Mesenchymal stem cell (in vitro differentiated cells and primary cell): Measurements from ENCODE around the gene RASSF7.

ENCODE experiments used
- DNase-seq: peaks from one replicate; pipeline ENCODE4 v3.0.0-alpha.2; 2013
- H2AFZ ChIP-seq: one replicate; pipeline ENCODE4 v1.6.1; 2013; ENCODE audit warnings: low read depth, mild to moderate bottlenecking, control low read depth, inconsistent platforms, low read length, moderate library complexity
- H2AK5ac ChIP-seq: 2 replicates; pipeline ENCODE4 v1.6.1; 2013; ENCODE audit warnings: low read length, moderate library complexity, mild to moderate bottlenecking, inconsistent platforms; ENCODE audit not compliant: severe bottlenecking
- H2BK120ac ChIP-seq: one replicate; pipeline ENCODE4 v1.6.1; 2013; ENCODE audit warnings: low read depth, mild to moderate bottlenecking, inconsistent platforms, low read length, moderate library complexity
- H2BK12ac ChIP-seq, 2 experiments: one replicate each; pipeline ENCODE4 v1.6.1; 2013; ENCODE audit warnings: inconsistent platforms in 2 of 2, low read length in 2 of 2, mild to moderate bottlenecking in 2 of 2, moderate library complexity in 2 of 2, control low read depth in 1 of 2
- H2BK15ac ChIP-seq: one replicate; pipeline ENCODE4 v1.6.1; 2013; ENCODE audit warnings: mild to moderate bottlenecking, low read depth, inconsistent platforms; ENCODE audit not compliant: poor library complexity, severe bottlenecking
- H2BK5ac ChIP-seq: 2 replicates; pipeline ENCODE4 v1.6.1; 2013; ENCODE audit warnings: low read depth, mild to moderate bottlenecking, low read length, control low read depth, inconsistent platforms; ENCODE audit not compliant: poor library complexity, severe bottlenecking
- H3K14ac ChIP-seq, 2 experiments: one replicate each; pipeline ENCODE4 v1.6.1; 2013; ENCODE audit warnings: inconsistent platforms in 2 of 2, low read length in 2 of 2, control low read depth in 1 of 2, mild to moderate bottlenecking in 1 of 2, moderate library complexity in 1 of 2
- H3K18ac ChIP-seq, 2 experiments: one replicate each; pipeline ENCODE4 v1.6.1; 2013; ENCODE audit warnings: inconsistent platforms in 2 of 2, low read length in 2 of 2, control low read depth in 1 of 2, low read depth in 1 of 2, mild to moderate bottlenecking in 1 of 2
- H3K23ac ChIP-seq, 2 experiments: one replicate each; pipeline ENCODE4 v1.6.1; 2013; ENCODE audit warnings: inconsistent platforms in 2 of 2, low read length in 2 of 2, mild to moderate bottlenecking in 2 of 2, moderate library complexity in 2 of 2, control low read depth in 1 of 2
- H3K27ac ChIP-seq: 2 replicates; pipeline ENCODE4 v1.5.1; 2013; ENCODE audit warnings: mild to moderate bottlenecking, moderate library complexity, low read length, control low read depth, inconsistent platforms; ENCODE audit not compliant: poor library complexity, severe bottlenecking
- H3K27me3 ChIP-seq, 2 experiments: 2 replicates each; pipeline versions ENCODE4 v1.6.1 to v1.7.0; 2013; ENCODE audit warnings: low read length in 2 of 2, mild to moderate bottlenecking in 2 of 2, moderate library complexity in 2 of 2, control low read depth in 1 of 2, inconsistent platforms in 1 of 2; ENCODE audit not compliant: control insufficient read depth in 1 of 2, insufficient read depth in 1 of 2
- H3K36me3 ChIP-seq, 2 experiments: 2 replicates each; pipeline versions ENCODE4 v1.6.1 to v1.7.0; 2013; ENCODE audit warnings: low read length in 2 of 2, control low read depth in 1 of 2, inconsistent platforms in 1 of 2, low read depth in 1 of 2, mild to moderate bottlenecking in 1 of 2; ENCODE audit not compliant: insufficient read depth in 2 of 2, control insufficient read depth in 1 of 2
- H3K4ac ChIP-seq, 2 experiments: one replicate each; pipeline ENCODE4 v1.6.1; 2013; ENCODE audit warnings: inconsistent platforms in 2 of 2, low read length in 2 of 2, mild to moderate bottlenecking in 2 of 2, moderate library complexity in 2 of 2, control low read depth in 1 of 2, low read depth in 1 of 2
- H3K4me1 ChIP-seq: 2 replicates; pipeline ENCODE4 v1.6.1; 2013; ENCODE audit warnings: low read depth, low read length, control low read depth; ENCODE audit not compliant: control insufficient read depth, insufficient read depth
- H3K4me2 ChIP-seq: 2 replicates; pipeline ENCODE4 v1.6.1; 2013; ENCODE audit warnings: low read length, mild to moderate bottlenecking, inconsistent platforms; ENCODE audit not compliant: poor library complexity, severe bottlenecking
- H3K4me3 ChIP-seq, 2 experiments: 2 replicates each; pipeline versions ENCODE4 v1.5.1 to v1.7.0; 2013; ENCODE audit warnings: low read length in 2 of 2, mild to moderate bottlenecking in 2 of 2, control low read depth in 1 of 2, low read depth in 1 of 2; ENCODE audit not compliant: insufficient read depth in 1 of 2
- H3K79me1 ChIP-seq: replicated peaks from 2 replicates; pipeline ENCODE4 v1.6.1; 2013; ENCODE audit warnings: mild to moderate bottlenecking, control low read depth, low read length, inconsistent platforms; ENCODE audit not compliant: poor library complexity, severe bottlenecking
- H3K9ac ChIP-seq: 2 replicates; pipeline ENCODE4 v1.7.0; 2013; ENCODE audit warnings: mild to moderate bottlenecking, low read length, moderate library complexity
- H3K9me3 ChIP-seq: 2 replicates; pipeline ENCODE4 v1.7.0; 2013; ENCODE audit warnings: mild to moderate bottlenecking, low read length; ENCODE audit not compliant: control insufficient read depth
- H4K8ac ChIP-seq: one replicate; pipeline ENCODE4 v1.6.1; 2013; ENCODE audit warnings: inconsistent platforms, mild to moderate bottlenecking, low read length, moderate library complexity
- H4K91ac ChIP-seq: one replicate; pipeline ENCODE4 v1.6.1; 2013; ENCODE audit warnings: mild to moderate bottlenecking, low read length, inconsistent platforms
- WGBS: methylation state at CpG from one replicate; pipeline ENCODE4 v1.1.7; 2013; ENCODE audit warnings: mixed read lengths; 5-methylcytosine and 5-hydroxymethylcytosine counted together

Gene RASSF7

GRCh38 chr11:574632-575312 lies 14.0 kb downstream of the RASSF7 start:
- Histone ChIP-seq H3K4me3 (peak overlapping the region; percentile 73 to 83), H4K91ac (no peak overlapping the region), H2AK5ac (no peak overlapping the region), H2BK5ac (no peak overlapping the region), H2BK15ac (no peak overlapping the region), H3K9me3 (no peaks in the 10 kb centered on the region), H3K4ac (no peak overlapping the region), H3K9ac (peak overlapping the region; percentile 60), H3K79me1 (peaks cover 3% of the 10 kb centered on the region), H3K4me2 (peak overlapping the region; percentile 85), H3K36me3 (peaks cover 0 to 12% of the 10 kb centered on the region in 2 experiments), H3K4me1 (peaks cover 42% of the 10 kb centered on the region), H4K8ac (no peak overlapping the region), H2BK120ac (no peak overlapping the region), H3K14ac (no peak overlapping the region), H3K27ac (no peak overlapping the region), H3K23ac (peak overlapping the region in 1 of 2 experiments; percentile 2), H2BK12ac (no peak overlapping the region), H3K27me3 (peaks cover 4 to 7% of the 10 kb centered on the region in 2 experiments), H2AFZ (no peak overlapping the region), H3K18ac (no peak overlapping the region)
- WGBS = 43% methylated on average over 25 of the region's 25 CpGs
- DNase-seq = no peak

DNA sequence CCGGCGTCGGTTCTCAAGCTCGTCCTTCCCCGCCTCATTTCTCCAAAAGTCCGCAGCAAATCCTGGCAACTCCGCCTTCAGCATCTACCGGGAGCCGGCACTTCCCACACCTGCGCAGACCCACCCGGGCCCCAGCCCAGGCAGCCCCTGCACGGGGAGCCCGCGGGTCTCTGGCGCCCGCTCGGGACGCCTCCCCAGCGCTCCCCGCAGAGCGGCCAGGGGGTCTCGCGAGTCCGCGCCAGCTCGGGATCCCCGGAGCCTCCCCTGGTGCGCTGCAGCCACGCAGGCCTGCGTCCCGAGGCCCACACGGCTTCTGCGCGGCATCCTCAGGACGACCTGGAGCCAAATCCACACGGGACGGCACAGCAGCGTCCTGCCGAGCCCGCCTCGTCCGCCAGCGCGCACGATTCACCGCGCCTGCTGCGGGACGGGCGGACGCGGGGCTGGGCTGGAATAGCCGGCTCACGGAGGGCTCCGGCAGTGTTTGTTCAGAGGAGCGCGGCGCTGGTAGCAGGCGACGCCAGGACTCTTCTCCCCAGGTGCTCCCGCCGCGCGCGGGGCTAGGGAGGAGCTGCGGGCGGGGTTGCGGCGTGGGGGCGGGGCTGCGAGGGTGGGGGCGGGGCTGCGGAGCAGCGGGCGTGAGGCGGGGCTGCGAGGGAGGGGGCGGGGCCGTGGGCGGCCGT lies 14.7 kb downstream of the RASSF7 start:
- Histone ChIP-seq H3K4me3 (peak overlapping the region; percentile 73 to 83), H3K4me2 (peak overlapping the region; percentile 85), H2AK5ac (no peak overlapping the region), H3K36me3 (peaks cover 0 to 12% of the 10 kb centered on the region in 2 experiments), H4K91ac (peak overlapping the region; percentile 18), H3K27ac (no peak overlapping the region), H3K14ac (peak overlapping the region in 1 of 2 experiments; percentile 88), H3K79me1 (peaks cover 3% of the 10 kb centered on the region), H4K8ac (peak overlapping the region; percentile 5), H3K9me3 (no peaks in the 10 kb centered on the region), H3K18ac (peak overlapping the region; percentile 60 to 92), H3K4me1 (peaks cover 48% of the 10 kb centered on the region), H2AFZ (peak overlapping the region; percentile 98), H3K27me3 (peaks cover 4 to 7% of the 10 kb centered on the region in 2 experiments), H2BK5ac (no peak overlapping the region), H3K4ac (peak overlapping the region in 1 of 2 experiments; percentile 83), H2BK15ac (no peak overlapping the region), H2BK120ac (no peak overlapping the region), H3K23ac (peak overlapping the region in 1 of 2 experiments; percentile 57), H3K9ac (peak overlapping the region; percentile 60), H2BK12ac (peak overlapping the region in 1 of 2 experiments; percentile 86)
- WGBS = 1% methylated on average over 54 of the region's 81 CpGs
- peak; percentile 55 for DNase-seq

DNA sequence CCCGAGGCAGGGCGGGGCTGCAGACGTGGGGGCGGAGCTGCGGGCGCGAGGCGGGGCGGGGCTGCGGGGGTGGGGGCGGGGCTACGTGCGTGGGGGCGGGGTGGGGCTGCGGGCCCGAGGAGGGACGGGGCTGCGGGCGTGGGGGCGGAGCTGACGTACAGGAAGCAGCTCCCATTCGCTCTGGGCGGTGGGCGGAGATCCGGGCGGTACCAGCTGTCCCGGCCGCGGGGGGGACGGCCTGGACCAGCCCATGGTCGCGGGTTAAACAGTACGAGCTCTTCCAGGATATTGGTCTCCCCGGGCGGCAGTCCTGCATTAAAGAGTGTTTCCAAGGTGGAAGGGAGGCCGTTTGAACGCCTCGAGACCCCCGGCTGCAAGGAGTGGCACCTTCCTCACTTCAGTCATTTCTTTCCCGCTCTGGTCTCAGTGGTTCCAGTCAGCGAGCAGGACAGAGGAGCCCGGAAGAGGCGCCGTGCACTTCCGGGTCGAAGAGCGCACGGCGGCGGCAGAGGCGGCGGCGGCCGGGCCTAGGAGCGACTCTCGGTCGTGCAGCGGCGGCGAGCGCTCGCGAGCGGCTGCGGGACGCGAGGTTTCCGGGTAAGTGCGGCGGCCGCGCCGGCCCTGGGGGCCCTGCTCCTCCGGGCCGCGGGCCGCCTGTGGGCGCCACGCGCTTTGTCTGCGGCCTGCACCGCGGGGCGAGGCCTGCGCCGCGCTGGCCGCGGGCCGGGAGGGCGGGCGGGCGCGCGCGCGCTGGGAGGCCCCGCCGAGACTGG lies 15.4 kb downstream of the RASSF7 start, which contains the start of gene PHRF1:
Gene PHRF1, plus strand, starts transcription at position 475 of the 773 bp plus-strand sequence. CDS start 5,043 bp downstream, outside the sequence.
- H4K8ac ChIP-seq = peak within 1 kb of the TSS; percentile 96
- H2AK5ac ChIP-seq = peak within 1 kb of the TSS; percentile 27
- peaks cover 4 to 7% of the 10 kb centered on the region in 2 experiments for H3K27me3 ChIP-seq
- peak within 1 kb of the TSS; percentile 98 for H2BK120ac ChIP-seq
- H3K27ac ChIP-seq = peak within 1 kb of the TSS; percentile 98
- H3K9me3 ChIP-seq = no peaks in the 10 kb centered on the region
- H3K18ac ChIP-seq = peak within 1 kb of the TSS; percentile 91 to 96
- H3K36me3 ChIP-seq = peaks cover 0 to 13% of the 10 kb centered on the region in 2 experiments
- peak; percentile 95 for DNase-seq
- H2BK5ac ChIP-seq = peak within 1 kb of the TSS; percentile 95
- peaks cover 49% of the 10 kb centered on the region for H3K4me1 ChIP-seq
- H4K91ac ChIP-seq = peak within 1 kb of the TSS; percentile 83
- peak within 1 kb of the TSS; percentile 98 for H3K9ac ChIP-seq
- peak within 1 kb of the TSS in 1 of 2 experiments; percentile 96 for H3K14ac ChIP-seq
- H2AFZ ChIP-seq = peak within 1 kb of the TSS; percentile 98
- H2BK15ac ChIP-seq = peak within 1 kb of the TSS; percentile 19
- peak within 1 kb of the TSS; percentile 82 to 99 for H3K4me3 ChIP-seq
- H2BK12ac ChIP-seq = peak within 1 kb of the TSS in 1 of 2 experiments; percentile 86
- peak within 1 kb of the TSS; percentile 88 to 92 for H3K4ac ChIP-seq
- peaks cover 3% of the 10 kb centered on the region for H3K79me1 ChIP-seq
- peak within 1 kb of the TSS in 1 of 2 experiments; percentile 77 for H3K23ac ChIP-seq
- peak within 1 kb of the TSS; percentile 85 for H3K4me2 ChIP-seq
- WGBS = under 1% methylated on average over 20 of the region's 99 CpGs
